ENCODE data around the gene LDLRAD1. TPM values are rescaled to one million over a fixed set of nuclear protein-coding genes. Genes with fewer than 3 reads are reported as not detected.
A peak's percentile ranks its signal among the peaks of the same experiment; 100 is the strongest.
"Not testable (repeated sequence)": the region's sequence is repeated elsewhere in the genome, so short reads cannot be mapped to it uniquely, and the experiment has no call there.

LDLRAD1 gene
- total and polyA plus RNA-seq, 5 donors = not detected

DNA sequence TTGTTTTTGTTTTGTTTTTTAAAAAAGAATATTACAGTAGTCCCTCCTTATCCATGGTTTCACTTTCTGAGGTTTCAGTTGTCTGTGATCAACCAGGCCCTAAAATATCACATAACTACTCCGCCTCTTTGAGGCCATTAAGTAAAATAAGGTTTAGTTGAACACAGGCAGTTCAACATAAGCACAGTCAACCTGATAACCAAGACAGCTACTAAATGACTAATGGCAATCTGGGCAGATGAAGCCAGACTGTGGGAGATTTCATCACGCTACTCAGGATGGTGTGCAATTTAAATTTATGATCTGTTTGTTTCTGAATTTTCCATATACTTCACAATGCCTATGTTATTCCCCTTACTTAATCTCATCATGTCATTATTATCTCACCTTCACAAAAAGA, 30.1 kb downstream of the LDLRAD1 start:
- Histone ChIP-seq H3K4me3 (ENCODE audit: low read length) (no peak overlapping the region), H3K9me3 (ENCODE audit: control insufficient read depth, low read length) (no peaks in the 10 kb centered on the region), H3K4me1 (ENCODE audit: control insufficient read depth, insufficient read depth, low read length) (no peaks in the 10 kb centered on the region), H3K27ac (ENCODE audit: low read length) (no peak overlapping the region), H3K27me3 (ENCODE audit: control insufficient read depth, insufficient read depth) (no peaks in the 10 kb centered on the region)
- intact Hi-C loops (cut with DNase I) = no loop called here
- DNase-seq (no peak), ATAC-seq (no peak)
- 84% methylated on average over 2 of the region's 2 CpGs for WGBS

DNA sequence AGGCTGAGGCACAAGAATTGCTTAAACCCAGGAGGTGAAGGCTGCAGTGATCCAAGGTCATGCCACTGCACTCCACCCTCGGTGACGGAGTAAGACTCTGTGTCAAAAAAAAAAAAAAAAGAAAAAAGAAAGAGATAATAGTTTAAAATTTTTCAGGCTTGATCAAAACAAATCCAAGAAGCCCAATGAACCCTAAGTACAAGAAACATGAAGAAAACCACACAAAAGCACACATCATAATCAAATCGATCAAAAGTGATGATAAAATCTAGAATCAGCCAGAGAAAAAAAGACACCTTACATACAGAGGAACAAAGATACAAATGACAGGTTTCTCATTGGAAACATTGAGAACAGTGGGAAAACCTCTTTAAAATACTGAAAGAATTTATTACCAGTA, 31.5 kb downstream of the LDLRAD1 start:
- H3K4me3 ChIP-seq (ENCODE audit: low read length) = no peak overlapping the region
- H3K4me1 ChIP-seq (ENCODE audit: control insufficient read depth, insufficient read depth, low read length) = peaks cover 3% of the 10 kb centered on the region
- ATAC-seq (no peak), DNase-seq (no peak)
- H3K27ac ChIP-seq (ENCODE audit: low read length) = no peak overlapping the region
- WGBS = 96% methylated on average over 3 of the region's 3 CpGs
- H3K9me3 ChIP-seq (ENCODE audit: control insufficient read depth, low read length) = no peaks in the 10 kb centered on the region
- no peaks in the 10 kb centered on the region for H3K27me3 ChIP-seq (ENCODE audit: control insufficient read depth, insufficient read depth)
- intact Hi-C loops (cut with DNase I) = no loop called here

DNA sequence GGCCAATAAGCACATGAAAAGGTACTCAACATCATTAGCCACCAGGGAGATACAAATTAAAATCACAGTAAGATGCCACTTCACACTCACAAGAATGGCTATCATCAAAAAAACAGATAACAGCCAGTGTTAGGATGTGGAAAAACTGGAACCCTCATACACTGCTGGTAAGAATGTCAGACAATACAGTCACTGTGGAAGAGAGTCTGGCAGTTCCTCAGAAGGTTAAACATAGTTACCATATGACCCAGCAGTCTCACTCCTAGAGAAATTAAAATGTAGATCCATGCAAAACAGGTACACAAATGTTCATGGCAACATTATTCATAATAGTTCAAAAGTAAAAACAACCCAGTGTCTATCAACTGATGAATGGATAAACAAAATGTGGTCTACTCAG, 33.3 kb downstream of the LDLRAD1 start:
- Histone ChIP-seq H3K4me3 (ENCODE audit: low read length) (no peak overlapping the region), H3K27me3 (ENCODE audit: control insufficient read depth, insufficient read depth) (no peaks in the 10 kb centered on the region), H3K4me1 (ENCODE audit: control insufficient read depth, insufficient read depth, low read length) (peaks cover 3% of the 10 kb centered on the region), H3K27ac (ENCODE audit: low read length) (no peak overlapping the region), H3K9me3 (ENCODE audit: control insufficient read depth, low read length) (no peaks in the 10 kb centered on the region)
- intact Hi-C loops (cut with DNase I) = no loop called here
- ATAC-seq (no peak), DNase-seq (no peak)

DNA sequence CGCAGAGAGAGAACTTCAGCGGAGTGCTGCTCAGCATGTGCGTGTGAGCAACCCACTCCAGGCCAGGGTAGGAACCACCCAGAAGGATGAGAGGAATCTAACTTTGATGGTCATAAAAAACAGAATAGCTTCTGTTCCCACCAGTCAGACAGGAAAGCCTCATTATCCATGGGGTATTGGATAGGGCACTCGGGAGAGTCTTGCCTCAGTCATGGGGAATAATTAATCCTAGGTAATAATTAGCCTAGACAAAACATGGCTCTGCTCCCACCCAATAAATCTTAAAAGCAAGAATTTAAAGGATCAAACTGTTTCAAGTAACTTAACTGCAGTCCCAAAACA, 35.3 kb downstream of the LDLRAD1 start:
- 20% methylated on average over 4 of the region's 4 CpGs for WGBS

DNA sequence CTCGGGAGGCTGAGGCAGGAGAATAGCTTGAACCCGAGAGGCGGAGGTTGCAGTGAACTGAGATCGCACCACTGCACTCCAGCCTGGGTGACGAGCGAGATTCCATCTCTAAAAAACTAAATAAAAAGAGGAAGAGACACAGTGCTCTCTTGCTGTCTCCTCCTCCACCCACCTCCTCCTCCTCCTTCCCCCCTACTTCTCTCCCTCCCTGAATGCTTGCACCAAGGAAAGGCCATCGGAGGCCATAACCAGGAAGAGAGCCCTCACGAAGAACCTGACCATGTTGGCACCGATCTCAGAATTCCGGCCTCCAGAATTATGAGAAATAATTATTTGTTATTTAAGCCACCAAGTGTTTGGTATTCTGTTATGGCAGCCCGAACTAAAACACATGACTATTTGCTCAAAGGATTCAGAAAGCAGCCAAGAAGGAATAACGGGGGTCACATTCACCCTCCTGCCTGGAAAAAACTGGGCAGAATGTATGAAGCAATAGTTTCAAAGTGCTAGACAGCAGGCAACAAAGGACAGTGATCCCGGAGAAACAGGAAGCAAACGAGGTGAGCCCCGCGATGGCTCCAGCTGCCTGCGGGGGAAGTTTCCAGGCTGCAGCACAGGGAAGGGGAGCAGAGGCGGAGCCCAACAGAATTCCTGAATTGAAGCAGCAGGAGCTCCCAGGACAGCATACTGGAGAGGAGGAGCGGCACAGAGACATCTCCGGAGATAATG, 35.8 kb downstream of the LDLRAD1 start:
- DNase-seq = peak; percentile 28 to 68 (median 55)
- intact Hi-C loops (cut with DNase I) = no loop called here
- Histone ChIP-seq H3K9me3 (ENCODE audit: control insufficient read depth, low read length) (no peaks in the 10 kb centered on the region), H3K27me3 (ENCODE audit: control insufficient read depth, insufficient read depth) (no peaks in the 10 kb centered on the region), H3K4me1 (ENCODE audit: control insufficient read depth, insufficient read depth, low read length) (peaks cover 3% of the 10 kb centered on the region), H3K27ac (ENCODE audit: low read length) (no peak overlapping the region), H3K4me3 (ENCODE audit: low read length) (peak overlapping the region; percentile 38)
- peak; percentile 68 to 77 for ATAC-seq
- 34% methylated on average over 20 of the region's 20 CpGs for WGBS

More for the DNA sequence above, 35.3 kb downstream of the LDLRAD1 start:
- ATAC-seq (no peak), DNase-seq (no peak)
- peaks cover 3% of the 10 kb centered on the region for H3K4me1 ChIP-seq (ENCODE audit: control insufficient read depth, insufficient read depth, low read length)
- no peaks in the 10 kb centered on the region for H3K27me3 ChIP-seq (ENCODE audit: control insufficient read depth, insufficient read depth)
- peak overlapping the region; percentile 38 for H3K4me3 ChIP-seq (ENCODE audit: low read length)
- no peaks in the 10 kb centered on the region for H3K9me3 ChIP-seq (ENCODE audit: control insufficient read depth, low read length)
- intact Hi-C loops (cut with DNase I) = no loop called here
- H3K27ac ChIP-seq (ENCODE audit: low read length) = no peak overlapping the region

DNA sequence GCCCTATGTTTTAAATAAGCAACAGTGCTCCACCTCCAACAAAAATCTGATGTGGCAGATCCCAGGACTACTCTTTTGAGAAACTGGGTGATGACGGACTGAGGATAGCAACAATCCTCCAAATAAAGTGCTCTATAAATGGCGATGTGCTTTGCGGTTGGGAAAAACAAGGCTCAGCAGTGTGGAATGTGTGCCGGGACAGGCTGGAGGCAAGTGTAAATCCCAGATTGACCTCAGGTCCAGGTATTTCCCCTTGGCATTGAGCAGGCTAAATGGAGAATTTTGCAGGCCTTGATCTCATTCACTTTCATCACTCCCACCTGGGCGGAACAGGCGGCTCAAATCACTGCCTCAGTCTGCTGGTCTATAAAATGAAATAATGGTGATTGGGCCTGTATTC, 36.8 kb downstream of the LDLRAD1 start:
- Histone ChIP-seq H3K9me3 (ENCODE audit: control insufficient read depth, low read length) (no peaks in the 10 kb centered on the region), H3K27ac (ENCODE audit: low read length) (no peak overlapping the region), H3K4me3 (ENCODE audit: low read length) (no peak overlapping the region), H3K4me1 (ENCODE audit: control insufficient read depth, insufficient read depth, low read length) (peaks cover 3% of the 10 kb centered on the region), H3K27me3 (ENCODE audit: control insufficient read depth, insufficient read depth) (no peaks in the 10 kb centered on the region)
- DNase-seq (no peak), ATAC-seq (no peak)
- intact Hi-C loops (cut with DNase I) = no loop called here
- WGBS = 96% methylated on average over 6 of the region's 6 CpGs

DNA sequence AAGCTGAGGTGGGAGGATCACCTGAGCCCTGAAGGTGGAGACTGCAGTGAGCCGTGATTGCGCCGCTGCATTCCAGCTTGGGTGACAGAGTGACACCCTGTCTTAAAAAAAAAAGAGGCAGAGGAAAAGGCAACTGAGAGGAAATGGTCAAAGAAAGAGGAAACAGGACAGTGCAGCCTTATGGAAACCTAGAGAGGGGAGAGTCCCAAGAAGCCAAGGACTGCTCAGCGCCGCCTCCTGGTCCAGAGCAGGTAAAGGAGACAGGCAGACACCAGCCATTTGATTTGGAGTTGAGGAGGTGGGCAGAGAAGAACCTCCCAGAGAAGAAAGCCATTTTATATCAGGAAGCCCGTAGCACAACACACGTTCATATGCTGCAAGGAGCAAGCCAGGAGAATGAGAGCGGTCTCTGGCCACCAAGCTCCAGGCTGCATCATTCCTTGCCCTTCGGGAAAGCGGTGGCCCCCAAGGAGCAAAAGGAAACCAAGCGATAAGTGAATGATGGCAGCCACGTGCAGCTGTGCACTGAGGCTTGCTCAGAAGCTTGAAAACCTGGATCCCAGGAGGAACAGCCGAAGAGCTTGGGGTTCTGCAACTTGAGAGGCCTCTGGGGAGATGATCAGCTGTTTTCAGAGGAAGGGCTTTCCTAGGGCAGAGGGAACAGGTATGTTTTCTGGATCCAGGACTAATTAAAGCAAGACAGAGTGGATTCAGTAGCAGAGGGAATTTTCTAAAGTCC, 38.1 kb downstream of the LDLRAD1 start:
- Histone ChIP-seq H3K27ac (ENCODE audit: low read length) (no peak overlapping the region), H3K27me3 (ENCODE audit: control insufficient read depth, insufficient read depth) (no peaks in the 10 kb centered on the region)
- intact Hi-C loops (cut with DNase I) = no loop called here

DNA sequence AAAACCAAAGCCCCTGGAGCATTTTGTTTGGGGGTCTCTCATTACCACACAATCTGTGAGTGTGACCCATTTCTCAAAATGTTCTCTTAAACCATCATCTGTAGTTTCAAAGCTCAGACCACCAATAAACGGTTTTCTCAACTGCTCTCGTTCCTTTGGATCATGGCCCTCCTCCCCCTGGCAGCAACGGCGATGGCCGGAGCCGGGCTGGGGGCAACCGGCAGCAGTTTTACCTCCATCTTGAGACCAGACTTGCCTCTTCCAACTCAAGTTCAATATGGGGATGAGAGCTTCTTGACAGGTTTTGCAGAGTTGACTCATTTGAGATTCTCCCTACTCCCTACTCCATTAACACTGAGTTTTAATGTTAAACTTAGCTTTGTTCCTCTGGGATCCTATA, 42.1 kb downstream of the LDLRAD1 start:
- Histone ChIP-seq H3K27me3 (ENCODE audit: control insufficient read depth, insufficient read depth) (no peaks in the 10 kb centered on the region), H3K4me1 (ENCODE audit: control insufficient read depth, insufficient read depth, low read length) (no peaks in the 10 kb centered on the region), H3K4me3 (ENCODE audit: low read length) (no peak overlapping the region), H3K9me3 (ENCODE audit: control insufficient read depth, low read length) (no peaks in the 10 kb centered on the region), H3K27ac (ENCODE audit: low read length) (no peak overlapping the region)
- 94% methylated on average over 7 of the region's 7 CpGs for WGBS
- DNase-seq (no peak), ATAC-seq (no peak)
- intact Hi-C loops (cut with DNase I) = no loop called here

More for the DNA sequence above, 38.1 kb downstream of the LDLRAD1 start:
- peak in 1 of 2 donors; percentile 38 for ATAC-seq
- DNase-seq = no peak
- H3K4me1 ChIP-seq (ENCODE audit: control insufficient read depth, insufficient read depth, low read length) = peaks cover 3% of the 10 kb centered on the region
- WGBS = 82% methylated on average over 13 of the region's 13 CpGs
- no peak overlapping the region for H3K4me3 ChIP-seq (ENCODE audit: low read length)
- H3K9me3 ChIP-seq (ENCODE audit: control insufficient read depth, low read length) = no peaks in the 10 kb centered on the region

DNA sequence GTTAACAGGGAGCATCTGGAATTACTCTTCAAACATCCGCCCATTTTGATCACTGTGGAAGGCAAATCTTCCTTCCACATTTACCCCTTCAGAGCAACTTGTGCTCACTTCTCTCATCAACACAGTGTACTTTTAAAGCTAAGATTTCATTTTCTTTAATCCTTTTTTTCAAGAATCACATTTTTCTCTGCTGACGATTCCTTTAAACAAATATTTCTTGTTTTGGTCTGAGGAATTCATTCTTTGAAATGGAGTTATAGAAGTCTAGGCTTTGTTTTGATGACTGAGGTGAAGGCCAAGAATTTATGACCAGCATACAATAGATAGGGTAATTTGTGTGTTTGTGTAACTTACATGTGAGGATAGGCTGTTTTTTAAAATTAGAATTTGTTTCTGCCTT, 46.3 kb downstream of the LDLRAD1 start:
- Histone ChIP-seq H3K4me3 (ENCODE audit: low read length) (no peak overlapping the region), H3K4me1 (ENCODE audit: control insufficient read depth, insufficient read depth, low read length) (no peaks in the 10 kb centered on the region), H3K9me3 (ENCODE audit: control insufficient read depth, low read length) (no peaks in the 10 kb centered on the region), H3K27ac (ENCODE audit: low read length) (no peak overlapping the region), H3K27me3 (ENCODE audit: control insufficient read depth, insufficient read depth) (no peaks in the 10 kb centered on the region)
- 88% methylated on average over 2 of the region's 2 CpGs for WGBS
- intact Hi-C loops (cut with DNase I) = no loop called here
- ATAC-seq = no peak
- DNase-seq = no peak

DNA sequence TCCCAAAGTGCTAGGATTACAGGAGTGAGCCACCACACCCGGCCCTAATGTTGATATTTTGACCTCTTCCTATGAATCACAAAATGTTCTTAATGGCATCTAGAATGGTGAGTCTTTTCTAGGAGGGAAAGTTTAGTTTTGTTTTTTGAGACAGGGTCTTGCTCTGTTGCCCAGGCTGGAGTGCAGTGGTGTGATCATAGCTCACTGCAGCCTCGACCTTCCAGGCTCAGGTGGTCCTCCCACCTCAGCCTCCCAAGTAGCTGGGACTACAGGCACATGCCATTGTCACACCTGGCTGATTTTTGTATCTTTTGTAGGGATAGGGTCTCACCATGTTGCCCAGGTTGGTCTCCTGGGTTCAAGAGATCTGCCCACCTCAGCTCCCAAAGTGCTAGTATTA, 48.7 kb downstream of the LDLRAD1 start:
- H3K4me3 ChIP-seq (ENCODE audit: low read length); H3K9me3 ChIP-seq (ENCODE audit: control insufficient read depth, low read length); ATAC-seq; H3K27ac ChIP-seq (ENCODE audit: low read length); intact Hi-C loops (cut with DNase I); H3K27me3 ChIP-seq (ENCODE audit: control insufficient read depth, insufficient read depth); DNase-seq; H3K4me1 ChIP-seq (ENCODE audit: control insufficient read depth, insufficient read depth, low read length): not testable (repeated sequence)
- 94% methylated on average over 2 of the region's 2 CpGs for WGBS

DNA sequence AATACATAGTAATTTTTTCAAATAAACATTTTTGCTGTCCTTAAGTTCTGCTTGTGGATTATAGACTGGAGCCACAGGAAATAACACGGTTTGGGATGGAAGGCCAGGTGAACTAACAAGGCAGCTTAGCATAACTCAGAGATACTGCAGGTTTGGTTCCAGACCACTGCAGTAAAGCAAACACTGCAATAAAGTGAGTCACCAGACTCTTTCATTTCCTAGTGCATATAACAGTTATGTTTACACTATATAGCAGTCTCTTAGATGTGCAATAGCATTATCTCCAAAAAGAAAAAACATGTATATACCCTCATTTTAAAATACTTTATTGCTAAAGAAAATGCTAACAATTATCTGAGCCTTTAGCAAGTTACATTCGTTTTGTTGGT, 49.9 kb downstream of the LDLRAD1 start:
- 89% methylated on average over 2 of the region's 2 CpGs for WGBS
- Histone ChIP-seq H3K4me1 (ENCODE audit: control insufficient read depth, insufficient read depth, low read length) (no peaks in the 10 kb centered on the region), H3K27ac (ENCODE audit: low read length) (no peak overlapping the region), H3K9me3 (ENCODE audit: control insufficient read depth, low read length) (no peaks in the 10 kb centered on the region), H3K27me3 (ENCODE audit: control insufficient read depth, insufficient read depth) (no peaks in the 10 kb centered on the region), H3K4me3 (ENCODE audit: low read length) (no peak overlapping the region)
- intact Hi-C loops (cut with DNase I) = no loop called here
- no peak for DNase-seq
- no peak for ATAC-seq

All from right cardiac atrium (tissue), 5 donors.